Measurements from ENCODE around the gene GAA.

Gene GAA

DNA sequence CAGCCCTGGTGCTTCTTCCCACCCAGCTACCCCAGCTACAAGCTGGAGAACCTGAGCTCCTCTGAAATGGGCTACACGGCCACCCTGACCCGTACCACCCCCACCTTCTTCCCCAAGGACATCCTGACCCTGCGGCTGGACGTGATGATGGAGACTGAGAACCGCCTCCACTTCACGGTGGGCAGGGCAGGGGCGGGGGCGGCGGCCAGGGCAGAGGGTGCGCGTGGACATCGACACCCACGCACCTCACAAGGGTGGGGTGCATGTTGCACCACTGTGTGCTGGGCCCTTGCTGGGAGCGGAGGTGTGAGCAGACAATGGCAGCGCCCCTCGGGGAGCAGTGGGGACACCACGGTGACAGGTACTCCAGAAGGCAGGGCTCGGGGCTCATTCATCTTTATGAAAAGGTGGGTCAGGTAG lies 3.6 kb downstream of the GAA start:
- ATAC-seq, result no peak

DNA sequence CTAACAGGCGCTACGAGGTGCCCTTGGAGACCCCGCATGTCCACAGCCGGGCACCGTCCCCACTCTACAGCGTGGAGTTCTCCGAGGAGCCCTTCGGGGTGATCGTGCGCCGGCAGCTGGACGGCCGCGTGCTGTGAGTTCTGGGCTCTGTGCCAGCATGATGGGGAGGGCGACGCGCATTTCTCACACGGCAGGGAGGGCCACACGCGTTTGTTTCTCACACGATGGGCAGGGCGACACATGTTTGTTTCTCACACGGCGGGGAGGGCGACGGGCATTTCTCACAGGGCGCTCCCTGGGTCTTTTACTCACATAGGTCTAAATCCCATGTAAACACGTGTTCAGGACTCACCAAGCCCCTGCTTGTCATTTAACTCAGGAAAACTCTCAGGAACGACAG lies 4.4 kb downstream of the GAA start:
- no peak for ATAC-seq

GRCh38 chr17:80106176-80106575 lies 4.8 kb downstream of the GAA start:
- no peak for ATAC-seq

DNA sequence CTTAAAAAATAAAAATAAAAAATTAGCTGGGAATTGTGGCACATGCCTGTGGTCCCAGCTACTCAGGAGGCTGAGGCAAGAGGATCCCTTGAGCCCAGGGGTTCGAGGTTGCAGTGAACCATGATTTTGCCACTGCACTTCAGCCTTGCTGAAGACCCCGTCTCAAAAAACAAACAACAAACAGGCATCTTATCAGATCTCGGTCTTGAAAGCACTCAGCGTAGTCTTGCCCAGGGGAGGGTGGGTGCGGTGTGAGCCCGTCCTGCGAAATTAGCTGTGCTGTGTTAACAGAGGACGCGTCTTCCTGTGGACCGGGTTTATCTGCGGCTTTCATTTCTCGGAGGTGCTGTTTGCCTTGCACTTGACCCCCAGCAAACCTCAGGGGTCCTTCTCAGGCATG lies 5.4 kb downstream of the GAA start:
- ATAC-seq, result no peak

DNA sequence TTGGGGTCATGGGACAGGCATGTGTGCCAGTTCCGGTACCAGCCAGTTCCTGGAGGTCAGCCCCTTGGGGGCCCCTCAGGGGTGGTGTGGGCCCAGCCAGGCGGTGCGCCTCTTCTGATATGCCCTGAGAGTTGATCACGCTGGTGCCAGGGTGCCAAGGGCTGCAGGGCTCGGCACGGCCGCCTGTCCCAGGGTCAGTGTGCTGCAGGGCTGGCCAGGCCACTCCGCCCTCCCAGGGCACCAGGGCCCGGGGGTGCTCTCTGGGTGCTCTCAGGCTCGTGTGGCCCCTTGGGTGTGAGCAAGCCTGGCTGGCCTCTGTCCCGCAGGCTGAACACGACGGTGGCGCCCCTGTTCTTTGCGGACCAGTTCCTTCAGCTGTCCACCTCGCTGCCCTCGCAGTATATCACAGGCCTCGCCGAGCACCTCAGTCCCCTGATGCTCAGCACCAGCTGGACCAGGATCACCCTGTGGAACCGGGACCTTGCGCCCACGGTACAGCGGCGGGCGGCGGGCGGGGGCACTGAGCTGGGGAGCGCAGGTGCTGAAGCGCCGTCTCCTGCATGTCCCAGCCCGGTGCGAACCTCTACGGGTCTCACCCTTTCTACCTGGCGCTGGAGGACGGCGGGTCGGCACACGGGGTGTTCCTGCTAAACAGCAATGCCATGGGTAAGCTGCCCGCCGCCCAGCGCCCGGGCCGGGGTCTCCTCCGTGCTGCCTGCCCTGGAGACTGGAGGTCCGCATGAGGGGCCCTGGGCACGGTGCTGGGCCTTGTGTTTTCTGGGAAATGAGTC lies 6.0 kb downstream of the GAA start:
- ATAC-seq, result no peak

DNA sequence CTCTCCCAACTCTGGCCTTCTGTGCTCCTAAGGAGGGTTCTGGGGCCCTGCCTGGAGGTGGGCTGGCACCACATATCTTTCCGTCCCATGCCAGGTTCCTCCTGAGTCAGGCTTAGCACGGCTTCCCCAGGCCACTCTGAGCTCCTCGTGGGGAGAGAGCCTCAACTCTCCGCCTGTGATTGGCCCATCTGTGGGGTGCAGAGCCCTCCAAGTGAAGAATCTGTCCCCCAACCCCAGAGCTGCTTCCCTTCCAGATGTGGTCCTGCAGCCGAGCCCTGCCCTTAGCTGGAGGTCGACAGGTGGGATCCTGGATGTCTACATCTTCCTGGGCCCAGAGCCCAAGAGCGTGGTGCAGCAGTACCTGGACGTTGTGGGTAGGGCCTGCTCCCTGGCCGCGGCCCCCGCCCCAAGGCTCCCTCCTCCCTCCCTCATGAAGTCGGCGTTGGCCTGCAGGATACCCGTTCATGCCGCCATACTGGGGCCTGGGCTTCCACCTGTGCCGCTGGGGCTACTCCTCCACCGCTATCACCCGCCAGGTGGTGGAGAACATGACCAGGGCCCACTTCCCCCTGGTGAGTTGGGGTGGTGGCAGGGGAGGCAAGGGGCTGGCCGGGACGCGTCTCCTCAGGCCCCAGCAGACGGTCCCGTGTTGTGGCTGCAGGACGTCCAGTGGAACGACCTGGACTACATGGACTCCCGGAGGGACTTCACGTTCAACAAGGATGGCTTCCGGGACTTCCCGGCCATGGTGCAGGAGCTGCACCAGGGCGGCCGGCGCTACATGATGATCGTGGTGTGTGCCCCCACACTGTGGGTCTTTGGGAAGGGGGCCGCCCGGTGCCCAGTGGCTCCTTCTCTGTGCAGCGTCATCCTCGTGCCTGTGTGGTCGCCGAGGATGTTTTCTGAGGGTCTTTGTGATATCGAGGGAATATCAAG lies 6.9 kb downstream of the GAA start:
- no peak for ATAC-seq

DNA sequence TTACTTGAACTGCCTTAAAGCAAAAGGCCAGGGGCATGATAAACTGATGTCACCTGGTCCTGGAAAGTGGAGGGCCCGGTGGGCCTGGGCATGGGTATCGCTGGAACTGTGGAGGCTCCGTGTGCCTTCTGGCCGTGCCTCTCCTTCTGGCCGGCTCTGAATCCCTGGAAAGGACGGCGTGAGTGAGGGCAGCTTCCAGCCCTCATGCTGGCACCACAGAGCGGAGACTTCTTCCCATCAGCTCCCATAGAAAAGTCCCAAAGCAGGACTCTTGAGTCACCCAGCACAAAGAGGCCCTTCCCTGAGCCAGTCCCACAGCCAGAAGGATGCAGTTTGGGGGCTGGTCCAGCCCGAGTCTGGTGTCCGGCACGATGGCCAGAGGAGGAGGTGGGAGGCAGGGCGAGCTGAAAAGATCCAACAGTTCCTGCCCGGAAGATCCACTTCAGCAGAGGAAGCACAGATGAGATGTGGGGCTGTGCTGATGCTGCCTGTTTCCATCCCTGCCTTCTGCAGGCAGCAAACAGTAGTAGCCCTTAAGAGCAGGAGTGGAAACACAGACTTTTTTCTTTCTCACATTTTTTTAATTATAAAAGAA lies 7.8 kb downstream of the GAA start:
- ATAC-seq, result no peak

GRCh38 chr17:80109713-80110446 lies 8.5 kb downstream of the GAA start:
- no peak for ATAC-seq

DNA sequence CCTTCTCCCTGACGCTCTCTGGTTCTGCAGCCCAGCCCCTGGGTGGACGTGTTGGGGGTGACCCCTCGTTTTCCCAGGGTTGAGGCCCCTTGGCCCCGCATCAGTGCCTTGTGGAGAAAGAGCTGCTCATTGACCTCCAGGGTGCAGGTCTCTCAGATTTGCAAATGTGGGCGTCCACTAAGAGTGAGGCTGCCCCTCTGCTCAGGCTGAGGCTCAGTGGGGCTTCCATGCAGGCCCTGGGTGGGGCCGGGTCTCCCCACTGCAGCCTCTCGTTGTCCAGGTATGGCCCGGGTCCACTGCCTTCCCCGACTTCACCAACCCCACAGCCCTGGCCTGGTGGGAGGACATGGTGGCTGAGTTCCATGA lies 9.0 kb downstream of the GAA start:
- ATAC-seq, result no peak

DNA sequence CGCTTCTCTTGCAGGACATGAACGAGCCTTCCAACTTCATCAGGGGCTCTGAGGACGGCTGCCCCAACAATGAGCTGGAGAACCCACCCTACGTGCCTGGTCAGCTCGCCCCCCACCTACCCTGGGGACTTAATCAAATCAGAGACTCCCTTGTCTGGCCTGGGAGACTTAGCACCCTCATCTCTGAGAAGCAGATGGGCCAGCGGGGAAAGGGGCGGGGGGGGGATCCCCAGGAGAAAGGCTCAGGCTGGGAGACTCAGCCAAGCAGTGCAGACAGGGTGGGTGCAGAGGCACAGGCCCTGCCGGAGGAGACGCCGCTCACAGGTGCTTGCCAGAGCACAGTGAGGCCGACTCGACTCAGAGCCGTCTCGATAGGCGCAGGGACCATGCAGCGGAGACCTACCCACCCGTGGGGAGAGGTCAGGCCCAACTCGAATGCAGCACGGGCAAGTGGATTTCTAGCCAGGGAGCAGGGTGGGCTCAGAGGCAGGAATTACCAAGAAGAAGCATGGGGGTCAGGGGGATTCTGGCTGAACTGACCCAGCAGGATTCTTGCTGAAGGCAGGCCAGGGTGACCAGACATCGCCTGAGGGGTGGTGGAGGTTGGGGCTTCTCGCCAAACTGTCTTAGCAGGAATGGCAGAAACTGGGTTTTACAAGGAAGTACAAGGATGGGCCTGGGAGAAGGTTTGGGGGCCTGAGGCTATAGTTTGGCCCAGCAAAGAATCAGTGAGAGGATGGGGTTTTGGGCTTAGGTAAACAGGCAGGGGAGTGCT lies 9.7 kb downstream of the GAA start:
- no peak for ATAC-seq

DNA sequence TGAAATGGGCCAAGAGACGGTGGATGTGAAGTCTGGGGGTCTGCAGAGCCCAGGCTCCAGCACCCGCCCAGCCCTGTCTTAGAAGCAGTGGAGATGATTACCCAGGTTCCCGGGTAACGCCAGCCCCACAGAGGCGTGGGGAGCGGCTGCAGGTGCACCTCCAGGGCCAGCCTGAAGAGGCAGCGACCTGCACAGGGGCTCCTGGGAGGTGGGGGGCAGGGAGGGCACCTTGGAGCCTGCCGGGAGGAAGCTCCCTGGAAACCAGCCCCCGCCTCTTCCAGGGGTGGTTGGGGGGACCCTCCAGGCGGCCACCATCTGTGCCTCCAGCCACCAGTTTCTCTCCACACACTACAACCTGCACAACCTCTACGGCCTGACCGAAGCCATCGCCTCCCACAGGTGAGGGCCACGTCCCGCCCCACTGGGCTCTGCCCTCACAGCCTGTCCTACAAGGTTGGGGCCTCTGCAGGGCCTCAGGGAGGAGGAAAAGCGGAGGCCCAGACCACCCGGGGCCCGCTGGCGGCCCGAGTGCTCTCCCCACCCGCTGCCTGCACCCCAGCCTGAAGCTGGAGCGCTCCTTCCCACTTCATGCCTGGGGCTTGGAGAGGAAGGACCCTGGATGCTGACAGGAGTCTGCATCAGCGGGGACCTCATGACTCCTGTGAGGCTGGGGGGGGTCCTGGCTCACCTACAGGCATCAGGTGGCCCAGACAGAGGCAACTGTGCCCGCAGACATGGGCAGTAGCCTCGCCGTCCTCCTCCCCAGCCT lies 10.5 kb downstream of the GAA start:
- ATAC-seq, result no peak

- no peak for ATAC-seq
Measured at GRCh38 chr17:80112471-80113032, 11.2 kb downstream of the GAA start.

DNA sequence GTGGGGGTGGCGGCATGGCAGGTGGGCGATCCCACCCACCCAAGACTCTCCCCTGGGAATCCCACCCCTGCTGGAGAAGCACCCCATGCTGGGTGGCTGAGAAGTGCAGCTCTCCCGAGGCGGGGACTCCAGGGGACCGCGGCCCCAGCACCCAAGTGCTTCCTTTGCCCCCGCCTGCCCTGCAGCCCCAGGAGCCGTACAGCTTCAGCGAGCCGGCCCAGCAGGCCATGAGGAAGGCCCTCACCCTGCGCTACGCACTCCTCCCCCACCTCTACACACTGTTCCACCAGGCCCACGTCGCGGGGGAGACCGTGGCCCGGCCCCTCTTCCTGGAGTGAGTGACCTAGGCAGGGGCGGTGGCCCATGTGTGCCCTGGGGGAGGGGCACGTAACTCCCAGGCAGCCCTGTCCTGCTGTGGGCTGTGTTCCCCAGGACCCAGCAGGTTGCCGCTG lies 11.7 kb downstream of the GAA start:
- ATAC-seq, result no peak

DNA sequence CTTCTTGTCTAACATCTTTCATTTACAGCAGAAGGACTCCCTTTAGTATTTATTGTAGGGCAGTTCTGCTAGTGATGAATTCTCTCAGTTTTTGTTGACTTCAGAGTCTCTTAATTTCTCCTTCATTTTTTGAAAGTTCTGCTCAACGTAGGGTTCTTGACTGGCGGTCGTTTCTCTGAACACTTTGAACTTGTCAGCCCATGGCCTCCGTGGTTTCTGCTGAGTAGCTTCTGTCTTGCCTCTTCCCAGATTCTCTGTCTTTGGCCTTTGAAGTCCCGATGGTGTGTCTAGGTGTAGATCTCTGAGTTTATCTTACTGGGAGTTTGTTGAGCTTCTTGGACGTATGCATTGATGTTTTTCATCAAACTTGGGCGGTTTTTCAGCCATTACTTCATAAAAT lies 13.4 kb downstream of the GAA start:
- ATAC-seq, result no peak

DNA sequence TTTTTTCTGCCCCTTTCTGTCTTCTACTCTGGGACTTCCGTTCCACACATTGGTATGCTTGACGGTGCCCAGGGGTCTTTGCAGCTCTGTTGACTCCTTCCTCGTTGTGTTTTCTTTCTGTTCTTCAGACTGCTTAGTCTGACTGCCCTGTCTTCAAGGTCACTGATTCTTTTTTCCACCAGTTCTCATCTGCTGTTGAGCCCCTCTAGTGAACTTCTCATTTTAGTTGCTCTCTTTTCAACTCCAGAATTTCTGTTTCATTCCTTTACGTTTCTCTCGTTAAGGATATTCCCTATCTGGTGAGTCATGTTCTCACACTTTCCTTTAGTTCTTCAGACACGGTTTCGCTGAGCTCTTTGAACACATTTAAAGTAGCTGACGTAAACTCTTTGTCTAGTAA lies 13.8 kb downstream of the GAA start:
- no peak for ATAC-seq

DNA sequence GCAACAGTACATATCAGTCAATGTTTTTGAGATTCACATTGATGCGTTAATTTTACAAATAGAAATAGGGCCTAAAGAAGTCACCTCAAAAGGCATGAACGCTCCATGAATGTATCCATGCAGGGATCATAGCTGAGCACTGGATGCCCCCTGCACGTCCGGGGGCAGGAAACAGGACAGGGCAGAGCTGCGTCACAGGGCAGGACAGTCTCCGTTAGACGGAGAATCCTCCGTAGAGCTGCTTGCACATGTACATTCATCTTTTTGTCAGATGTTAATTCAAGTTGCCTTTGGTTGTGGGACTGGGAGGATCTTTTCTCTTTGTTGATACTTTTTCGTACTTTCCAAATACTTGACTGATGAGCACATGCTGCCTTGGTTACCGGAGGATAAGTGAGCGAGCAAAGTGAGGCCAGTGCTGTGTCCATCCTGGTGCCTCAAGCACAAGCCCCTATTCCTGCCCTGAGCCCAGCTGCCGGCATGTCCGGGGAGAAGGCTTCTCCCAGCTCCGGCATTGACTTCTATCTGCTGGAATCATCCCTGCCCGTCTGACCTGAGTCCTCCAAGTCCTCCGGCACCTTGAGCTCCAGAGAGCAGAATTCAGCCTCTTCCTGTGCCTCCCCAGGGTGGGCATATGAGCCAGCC lies 15.0 kb downstream of the GAA start:
- ATAC-seq, result no peak

- ATAC-seq, result no peak
Measured at GRCh38 chr17:80116921-80117380, 15.6 kb downstream of the GAA start.

DNA sequence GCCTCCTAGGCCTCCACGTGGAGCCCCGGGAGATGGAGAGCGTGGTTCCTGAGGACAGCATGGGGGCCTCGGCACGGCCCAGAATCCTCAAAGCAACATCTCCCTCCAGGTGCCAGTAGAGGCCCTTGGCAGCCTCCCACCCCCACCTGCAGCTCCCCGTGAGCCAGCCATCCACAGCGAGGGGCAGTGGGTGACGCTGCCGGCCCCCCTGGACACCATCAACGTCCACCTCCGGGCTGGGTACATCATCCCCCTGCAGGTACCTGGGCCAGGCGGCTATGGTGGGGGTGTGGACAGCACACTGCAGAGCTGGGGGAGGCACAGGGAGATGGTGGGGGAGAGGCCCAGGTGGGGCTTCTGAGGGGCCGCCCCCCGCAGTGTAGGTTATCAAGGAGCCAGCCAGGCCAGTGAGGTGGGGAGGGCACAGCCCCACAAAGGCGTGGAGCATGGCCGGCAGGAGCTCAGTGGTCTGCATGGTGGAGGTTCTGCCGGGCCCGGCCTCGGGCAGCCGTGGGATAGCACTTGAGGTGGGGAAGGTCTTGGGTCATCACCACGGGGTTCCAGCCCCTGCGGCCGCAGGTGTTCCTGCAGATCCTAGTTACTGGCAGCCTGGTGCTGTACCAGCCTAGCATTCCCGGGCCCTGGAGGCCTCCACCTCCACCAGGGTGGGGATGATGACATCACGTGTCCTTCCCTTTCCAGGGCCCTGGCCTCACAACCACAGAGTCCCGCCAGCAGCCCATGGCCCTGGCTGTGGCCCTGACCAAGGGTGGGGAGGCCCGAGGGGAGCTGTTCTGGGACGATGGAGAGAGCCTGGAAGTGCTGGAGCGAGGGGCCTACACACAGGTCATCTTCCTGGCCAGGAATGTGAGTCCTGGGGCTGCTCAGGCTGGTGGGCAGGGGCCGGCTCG lies 16.4 kb downstream of the GAA start:
- no peak for ATAC-seq

All from activated CD4-positive, CD25-positive, alpha-beta regulatory T cell treated with anti-CD3 and anti-CD28 coated beads, Interleukin-2, amount 50 U/mL, for 24 hours (primary cell).